Left ventricle myocardium inferior (tissue), 1 donor: ENCODE results near the gene GABBR2. TPM values are rescaled to one million over a fixed set of nuclear protein-coding genes. Genes with fewer than 3 reads are reported as not detected.

Experiments
- DNase-seq: peaks from one replicate; pipeline ENCODE4 v3.0.0-alpha.2; 2020
- H3K27ac ChIP-seq: fragments of 200-600 bp; replicated peaks from 2 replicates; pipeline ENCODE4 v1.8.0; 2021
- H3K27me3 ChIP-seq: fragments of 200-600 bp; 2 replicates; pipeline ENCODE4 v1.8.0; 2021; ENCODE audit warnings: low read depth
- H3K36me3 ChIP-seq: fragments of 200-600 bp; 2 replicates; pipeline ENCODE4 v1.8.0; 2021
- H3K4me1 ChIP-seq: fragments of 200-600 bp; 2 replicates; pipeline ENCODE4 v1.8.0; 2021
- H3K4me3 ChIP-seq: fragments of 200-600 bp; 2 replicates; pipeline ENCODE4 v1.8.0; 2021; ENCODE audit warnings: mild to moderate bottlenecking, moderate library complexity
- H3K9me3 ChIP-seq: fragments of 200-600 bp; replicated peaks from 2 replicates; pipeline ENCODE4 v1.8.0; 2021
- intact Hi-C: fragments of 100-400 bp; cut with micrococcal nuclease; formaldehyde crosslinking; loops from one replicate; pipeline ENCODE4 v1.11.0; 2022
- long read RNA-seq: library from polyadenylated mRNA; unstranded; transcript quantifications from one replicate; pipeline ENCODE4 v2.0.0, GENCODE V29; 2021
- total RNA-seq: library from RNA; stranded (reverse); fragmentation: NEBNext Ultra II Directional; extraction: Animal tissue kit (Norgen Biotek cat#: 25700); gene quantifications from one replicate; pipeline ENCODE4 v1.2.1, GENCODE V29; 2021
- TF ChIP-seq, protein P1 (sequence below): fragments of 200-600 bp; IDR thresholded peaks from 2 replicates; pipeline ENCODE4 v1.8.0; 2021; ENCODE audit warnings: antibody characterized with exemption, mild to moderate bottlenecking, borderline replicate concordance
- donor health status: DM: no; HTN: yes; CAD: no; lungs with severe emphysema.

The GABBR2 gene
- total RNA-seq: 1.1 TPM
- long read RNA-seq, full-length matches to known transcripts: 1 of 2 reads
- long read RNA-seq, partial matches to known transcripts: 0 of 2 reads
- long read RNA-seq, other reads (novel, unspliced or antisense): 1 of 2 reads

DNA sequence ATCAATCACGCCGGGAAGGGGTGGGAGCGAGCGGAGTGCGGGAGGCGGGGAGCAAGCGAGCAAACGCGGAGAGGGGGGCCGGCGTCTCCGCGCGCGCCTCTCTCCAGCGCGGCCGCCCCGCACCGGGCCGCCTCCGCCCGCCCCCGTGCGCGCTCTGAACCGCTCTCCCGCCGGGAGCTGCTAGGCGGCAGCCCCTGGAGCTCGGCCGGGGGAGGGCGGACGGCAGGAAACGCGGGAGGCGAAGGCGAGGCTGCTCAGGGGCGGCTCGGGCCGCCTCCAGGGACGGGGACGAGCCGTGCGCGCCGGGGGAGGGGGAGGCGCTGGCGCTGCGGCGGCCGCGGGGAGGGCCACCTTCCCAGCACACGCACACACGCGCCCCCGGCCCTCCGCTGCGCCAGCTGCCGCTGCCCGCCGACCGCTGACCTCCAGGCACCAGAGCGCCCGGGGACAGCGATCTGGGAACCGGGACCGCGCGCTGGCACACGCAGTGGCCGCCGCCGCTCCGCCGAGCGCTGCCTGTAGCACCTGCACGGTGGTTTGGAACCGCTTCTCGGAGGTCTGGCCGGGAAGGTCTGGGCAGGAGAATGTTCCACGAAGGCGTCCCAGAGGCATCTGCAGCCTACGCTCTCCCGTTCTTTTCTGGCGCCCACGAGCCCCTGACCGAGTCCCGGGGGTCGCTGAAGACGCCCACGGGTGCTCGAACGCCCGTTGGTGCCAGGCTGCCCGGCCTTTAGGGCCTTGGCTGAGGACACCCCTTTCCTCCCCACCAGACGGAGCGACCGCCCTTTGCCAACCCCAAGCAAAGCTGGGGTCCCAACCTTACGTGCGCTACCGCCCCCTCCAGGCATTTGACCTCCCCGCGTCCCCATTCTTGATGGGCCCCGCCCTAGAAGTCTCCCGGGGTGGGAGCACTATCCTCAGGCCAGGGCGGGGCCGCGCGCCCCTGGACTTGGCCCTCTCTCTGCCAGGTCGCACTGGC lies at the start of gene GABBR2:
TSS of gene GABBR2 (minus strand) at position 3 of the 979 bp plus-strand sequence. CDS start 198 bp downstream, outside the sequence.
- Histone ChIP-seq H3K27me3 (peaks cover 93% of the 10 kb centered on the region), H3K4me3 (peak within 1 kb of the TSS; percentile 63), H3K4me1 (peaks cover 27% of the 10 kb centered on the region), H3K9me3 (no peaks in the 10 kb centered on the region), H3K27ac (no peak within 1 kb of the TSS), H3K36me3 (no peaks in the 10 kb centered on the region)
- intact Hi-C loops: no loop called here
- TF ChIP-seq, protein P1, sequence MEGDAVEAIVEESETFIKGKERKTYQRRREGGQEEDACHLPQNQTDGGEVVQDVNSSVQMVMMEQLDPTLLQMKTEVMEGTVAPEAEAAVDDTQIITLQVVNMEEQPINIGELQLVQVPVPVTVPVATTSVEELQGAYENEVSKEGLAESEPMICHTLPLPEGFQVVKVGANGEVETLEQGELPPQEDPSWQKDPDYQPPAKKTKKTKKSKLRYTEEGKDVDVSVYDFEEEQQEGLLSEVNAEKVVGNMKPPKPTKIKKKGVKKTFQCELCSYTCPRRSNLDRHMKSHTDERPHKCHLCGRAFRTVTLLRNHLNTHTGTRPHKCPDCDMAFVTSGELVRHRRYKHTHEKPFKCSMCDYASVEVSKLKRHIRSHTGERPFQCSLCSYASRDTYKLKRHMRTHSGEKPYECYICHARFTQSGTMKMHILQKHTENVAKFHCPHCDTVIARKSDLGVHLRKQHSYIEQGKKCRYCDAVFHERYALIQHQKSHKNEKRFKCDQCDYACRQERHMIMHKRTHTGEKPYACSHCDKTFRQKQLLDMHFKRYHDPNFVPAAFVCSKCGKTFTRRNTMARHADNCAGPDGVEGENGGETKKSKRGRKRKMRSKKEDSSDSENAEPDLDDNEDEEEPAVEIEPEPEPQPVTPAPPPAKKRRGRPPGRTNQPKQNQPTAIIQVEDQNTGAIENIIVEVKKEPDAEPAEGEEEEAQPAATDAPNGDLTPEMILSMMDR: no peak
- no peak for DNase-seq

DNA sequence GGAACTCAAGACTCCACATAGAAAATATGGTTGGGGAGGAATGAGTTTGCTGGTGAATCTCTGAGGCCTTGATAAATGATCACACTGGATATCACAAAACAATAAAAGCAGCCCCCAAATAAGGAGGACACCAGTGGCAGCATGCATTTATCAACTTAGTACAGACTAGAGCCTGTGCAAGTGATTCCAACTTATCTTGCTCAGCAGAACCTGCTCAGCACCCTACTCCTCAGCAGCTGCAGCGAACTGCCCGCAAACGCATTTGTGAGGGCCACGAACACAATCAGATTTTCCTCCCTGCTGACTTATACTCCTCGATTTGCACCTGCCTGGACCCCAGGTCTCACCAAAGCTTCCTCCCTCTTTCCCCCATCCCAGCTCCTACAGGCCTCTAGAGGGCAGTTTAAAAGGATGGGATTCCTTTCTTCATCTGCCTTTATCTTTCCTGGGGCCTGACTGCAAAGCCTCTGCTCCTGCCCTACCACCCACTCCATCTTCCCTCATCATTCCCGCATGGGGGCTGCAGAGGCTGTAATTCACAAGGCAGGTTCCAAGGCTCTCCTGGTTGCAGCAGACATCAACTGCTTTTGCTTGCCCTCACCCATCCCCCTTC lies 46.4 kb upstream of the GABBR2 start:
- Histone ChIP-seq H3K4me3 (no peak overlapping the region), H3K27ac (no peak overlapping the region), H3K36me3 (peaks cover 49% of the 10 kb centered on the region), H3K27me3 (no peaks in the 10 kb centered on the region), H3K9me3 (peaks cover 14% of the 10 kb centered on the region), H3K4me1 (no peaks in the 10 kb centered on the region)
- no peak for DNase-seq
- TF ChIP-seq, protein P1: no peak
- intact Hi-C loops: no loop called here

DNA sequence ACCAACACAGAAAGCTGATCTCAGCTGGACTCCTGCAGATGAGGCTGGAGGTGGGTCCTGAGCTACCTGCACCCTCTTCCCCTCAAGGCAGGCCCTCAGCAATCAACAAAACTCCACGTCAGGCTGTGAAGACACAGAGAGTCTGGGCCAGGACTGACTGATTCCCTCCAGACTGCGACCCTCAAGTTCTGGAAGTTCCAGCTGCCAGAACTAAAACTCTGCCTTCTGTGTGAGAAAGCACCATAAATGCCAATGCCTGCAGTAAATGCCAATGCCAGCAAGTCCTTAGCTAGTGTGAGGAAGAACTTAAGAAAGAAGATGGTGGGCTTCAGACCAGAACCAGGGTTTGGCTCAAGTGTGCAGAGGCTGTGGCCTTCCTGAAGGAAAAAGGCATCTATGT lies 42.5 kb upstream of the GABBR2 start:
- Histone ChIP-seq H3K4me1 (no peaks in the 10 kb centered on the region), H3K27ac (no peak overlapping the region), H3K9me3 (peaks cover 3% of the 10 kb centered on the region), H3K4me3 (no peak overlapping the region), H3K27me3 (no peaks in the 10 kb centered on the region), H3K36me3 (peaks cover 31% of the 10 kb centered on the region)
- DNase-seq: no peak
- intact Hi-C loops: no loop called here
- TF ChIP-seq, protein P1: no peak

DNA sequence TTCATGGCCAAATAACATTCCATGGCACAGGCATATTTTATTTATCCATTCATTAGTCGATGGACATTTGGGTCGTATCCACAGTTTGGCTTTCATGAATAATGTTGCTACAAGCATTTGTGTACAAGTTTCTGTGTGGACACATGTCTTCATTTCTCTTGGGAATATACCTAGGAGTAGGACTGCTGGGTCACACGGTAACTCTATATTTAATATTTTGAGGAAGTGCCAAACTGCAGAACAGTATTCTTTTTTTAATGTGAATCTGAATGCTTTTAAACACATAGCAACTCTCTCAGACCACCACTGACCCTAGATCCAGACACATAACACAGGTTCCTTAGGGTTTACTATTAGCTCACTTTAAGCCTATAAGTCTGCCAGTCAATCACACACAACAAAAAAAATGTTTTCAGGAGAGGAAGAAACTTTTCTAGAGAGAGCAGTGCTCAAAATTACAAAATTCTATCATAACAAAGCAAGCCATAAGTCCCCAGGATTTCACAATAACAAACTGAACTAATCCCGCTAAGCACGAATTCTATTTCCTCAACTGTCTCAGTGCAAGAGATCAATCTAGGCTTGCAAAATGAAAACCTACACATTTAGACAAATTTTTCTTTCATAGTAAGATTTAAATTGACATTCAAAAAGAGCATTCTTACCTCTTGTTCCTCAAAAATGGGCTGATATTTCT lies 41.8 kb upstream of the GABBR2 start:
- no peak overlapping the region for H3K4me3 ChIP-seq
- TF ChIP-seq, protein P1: no peak

DNA sequence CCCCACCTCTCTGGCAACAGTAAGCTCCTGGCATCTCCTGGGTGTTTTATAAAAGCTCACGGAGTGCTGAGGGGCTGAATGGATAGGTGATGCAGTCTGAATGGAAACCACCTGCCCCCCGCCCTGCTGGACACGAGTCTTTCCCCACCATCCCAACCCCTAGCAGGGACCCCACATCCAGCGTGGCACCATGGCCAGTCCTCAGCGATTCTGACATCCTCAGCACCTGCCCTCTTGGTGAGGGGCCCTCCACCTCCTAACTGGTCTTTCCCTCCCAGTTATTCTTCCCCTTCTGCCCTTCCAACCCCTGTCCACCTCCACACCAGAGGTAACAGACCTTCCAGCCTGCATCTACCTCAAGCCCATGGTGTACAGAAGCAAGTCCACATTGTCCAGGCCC lies 38.7 kb upstream of the GABBR2 start:
- intact Hi-C loops: no loop called here
- Histone ChIP-seq H3K27me3 (no peaks in the 10 kb centered on the region), H3K4me1 (no peaks in the 10 kb centered on the region), H3K9me3 (peaks cover 3% of the 10 kb centered on the region), H3K36me3 (peaks cover 24% of the 10 kb centered on the region), H3K27ac (no peak overlapping the region), H3K4me3 (no peak overlapping the region)
- TF ChIP-seq, protein P1: no peak
- no peak for DNase-seq

More for the DNA sequence above, 41.8 kb upstream of the GABBR2 start:
- H3K9me3 ChIP-seq: peaks cover 3% of the 10 kb centered on the region
- H3K4me1 ChIP-seq: no peaks in the 10 kb centered on the region
- no peaks in the 10 kb centered on the region for H3K27me3 ChIP-seq
- DNase-seq: no peak
- intact Hi-C loops: no loop called here
- peaks cover 25% of the 10 kb centered on the region for H3K36me3 ChIP-seq
- no peak overlapping the region for H3K27ac ChIP-seq
